Middle frontal gyrus (tissue), 1 donor: ENCODE data around the gene ELFN2.

Source experiments
- DNase-seq: peaks from one replicate; pipeline ENCODE4 v3.0.0-alpha.2; 2015; ENCODE audit warnings: low spot score; ENCODE audit errors: extremely low spot score

ELFN2 gene

DNA sequence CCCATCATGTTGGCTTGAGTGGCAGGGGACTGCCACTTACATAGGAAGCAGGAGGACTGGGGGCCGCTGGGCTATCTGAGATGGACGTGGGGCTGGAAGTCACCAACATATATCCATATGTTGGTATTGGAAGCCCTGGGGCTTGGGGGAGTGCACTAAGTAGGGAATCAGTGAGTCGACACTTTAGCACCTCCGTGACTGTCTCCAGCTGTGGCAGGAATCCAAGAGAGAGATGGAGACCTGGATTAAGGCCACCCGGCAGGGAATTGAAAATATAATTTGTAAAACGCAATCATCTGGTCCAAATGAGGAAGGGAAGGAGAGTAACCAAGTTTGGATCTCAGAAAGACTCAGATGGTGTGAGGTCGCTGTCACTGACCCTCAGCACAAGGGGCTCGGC is 68.4 kb downstream of the ELFN2 start:
- no peak for DNase-seq

DNA sequence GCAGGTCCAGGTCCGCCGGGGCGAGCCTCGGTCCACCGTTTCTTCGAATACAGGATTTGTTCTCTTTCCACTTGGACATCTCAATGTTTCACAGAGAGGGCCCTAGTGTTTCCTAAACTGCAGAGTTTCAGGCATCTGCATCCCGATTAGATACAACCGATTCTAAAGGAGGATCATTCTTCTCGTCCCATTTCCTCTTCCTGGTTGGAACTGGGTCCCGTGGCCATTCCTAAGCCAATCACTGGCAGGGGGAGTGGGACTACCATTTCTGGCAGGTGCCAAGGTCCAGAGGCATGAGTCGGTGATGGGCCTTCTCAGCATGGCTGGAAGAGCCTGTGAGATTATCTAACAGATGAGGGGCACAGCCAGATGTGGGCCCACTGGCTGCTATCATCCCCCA is 68.9 kb downstream of the ELFN2 start:
- DNase-seq, result no peak

DNA sequence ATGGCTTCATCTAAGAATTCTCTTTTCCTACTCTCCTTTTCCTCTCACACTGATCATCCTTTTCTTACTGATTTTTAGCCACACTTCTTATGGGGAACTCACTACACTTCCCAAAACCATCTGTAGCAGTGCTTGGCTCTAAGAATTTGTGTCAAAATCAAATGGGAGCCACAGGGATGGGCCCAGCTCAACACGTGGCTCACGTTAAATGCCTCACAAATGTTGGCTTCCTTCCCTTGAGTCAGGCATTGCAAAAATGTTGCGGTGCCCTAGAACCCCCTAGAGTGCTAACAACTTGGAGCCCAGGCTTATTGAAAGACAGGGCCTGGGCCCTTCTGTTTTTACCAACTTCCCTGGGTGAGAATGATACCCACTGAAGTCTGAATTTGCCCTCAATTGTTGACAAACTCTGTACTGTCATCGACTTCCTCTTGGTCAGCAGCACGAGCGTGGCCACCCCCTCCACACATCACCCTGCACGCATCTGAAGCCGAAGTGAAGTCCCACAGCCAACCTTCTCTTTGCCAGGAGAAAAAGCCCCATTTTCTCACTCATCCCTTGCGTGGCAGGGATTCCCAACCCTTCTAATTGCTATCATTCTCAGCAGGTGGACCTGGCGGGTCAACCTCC is 69.7 kb downstream of the ELFN2 start:
- DNase-seq, result no peak

DNA sequence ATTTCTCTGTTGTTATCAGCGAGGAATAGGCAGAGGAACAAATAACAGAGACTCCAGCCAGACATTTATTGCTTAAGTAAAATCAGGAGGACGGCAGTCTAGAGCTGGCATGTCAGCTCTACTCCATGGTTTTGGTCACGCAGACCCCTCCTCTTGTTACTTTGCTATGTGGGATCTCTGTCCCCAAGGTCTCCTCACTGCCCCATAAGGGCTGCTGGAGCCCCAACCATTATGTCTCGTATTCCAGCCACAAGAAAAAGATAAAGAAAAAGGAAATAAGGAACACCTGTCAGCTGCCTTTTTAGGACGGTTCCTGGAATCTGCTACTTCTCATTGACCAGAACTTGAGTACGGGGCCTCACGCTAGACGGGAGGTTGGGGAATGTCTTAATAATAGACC is 70.4 kb downstream of the ELFN2 start:
- DNase-seq, result no peak

DNA sequence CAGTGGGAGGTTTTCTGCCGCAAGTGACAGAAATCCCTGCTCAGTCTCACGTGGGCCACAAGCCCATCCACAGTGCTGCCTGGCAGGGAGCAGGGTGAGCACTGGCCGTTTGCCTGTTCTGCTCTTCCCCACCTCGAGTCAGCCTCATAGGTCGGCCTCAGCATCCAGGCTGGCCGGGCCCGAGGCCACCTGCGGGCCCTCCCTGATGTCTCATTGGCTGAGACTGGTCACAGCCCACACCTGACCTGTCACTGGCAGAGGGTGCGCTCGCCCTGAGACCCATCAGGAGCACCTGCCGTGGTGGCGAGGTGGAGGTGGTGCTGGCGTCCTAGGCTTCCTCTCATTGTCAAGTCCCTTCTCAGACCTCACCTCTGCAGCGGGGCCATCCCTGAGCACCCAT is 72.1 kb downstream of the ELFN2 start:
- DNase-seq, result no peak

DNA sequence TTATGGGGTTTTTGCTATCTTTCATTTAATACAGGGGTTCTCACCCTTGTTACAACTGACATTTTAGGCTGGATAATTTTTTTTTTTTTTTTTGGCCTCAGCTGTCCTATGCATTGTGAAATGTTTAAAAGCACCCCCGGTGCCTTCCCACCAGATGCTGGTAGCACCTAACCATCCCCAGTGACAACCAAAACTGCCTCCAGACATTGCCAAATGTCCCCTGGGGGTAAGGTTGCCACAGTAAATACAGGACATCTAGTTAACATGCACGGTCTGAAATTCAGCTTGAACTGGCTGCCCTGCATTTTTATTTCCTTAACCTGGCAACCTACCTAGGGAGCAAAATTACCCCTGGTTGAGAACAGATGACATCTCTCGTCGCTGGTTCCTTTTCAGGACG is 72.6 kb downstream of the ELFN2 start:
- DNase-seq, result no peak

DNA sequence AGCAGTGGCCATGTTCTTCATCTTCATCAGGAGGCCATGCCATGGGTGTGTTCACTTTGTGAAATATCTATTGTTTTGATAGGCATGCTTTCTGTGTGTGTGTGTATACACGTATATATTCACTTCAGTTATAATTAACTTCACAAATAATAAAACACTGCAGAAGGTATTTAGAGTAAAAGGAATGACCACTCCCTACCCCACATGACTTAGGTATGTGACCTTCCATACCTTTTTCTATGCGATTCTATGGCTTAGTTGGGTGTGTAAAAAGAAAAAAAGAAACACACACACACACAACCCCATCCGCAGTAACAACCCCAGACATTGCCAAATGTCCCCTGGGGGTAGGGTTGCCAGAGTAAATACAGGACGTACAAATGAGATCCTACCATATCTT is 73.0 kb downstream of the ELFN2 start:
- DNase-seq, result no peak

DNA sequence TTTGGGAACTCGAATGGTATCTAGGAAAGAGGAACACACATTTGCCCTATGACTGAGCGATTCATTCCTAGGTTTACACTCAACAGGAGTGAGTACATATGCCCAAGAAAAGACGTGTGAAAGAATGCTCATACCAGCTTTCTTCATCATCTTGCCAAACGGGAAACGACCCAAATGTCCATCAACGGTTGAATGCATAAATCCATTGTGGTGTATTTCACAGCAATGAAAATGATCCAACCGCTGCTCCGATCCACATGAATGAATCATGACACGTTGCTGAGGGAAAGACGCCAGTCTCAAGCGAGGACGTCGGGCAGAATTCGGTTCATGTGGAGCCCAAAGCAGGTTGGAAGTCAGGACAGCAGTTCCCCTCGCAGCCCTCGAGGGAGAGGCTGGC is 73.4 kb downstream of the ELFN2 start:
- no peak for DNase-seq

DNA sequence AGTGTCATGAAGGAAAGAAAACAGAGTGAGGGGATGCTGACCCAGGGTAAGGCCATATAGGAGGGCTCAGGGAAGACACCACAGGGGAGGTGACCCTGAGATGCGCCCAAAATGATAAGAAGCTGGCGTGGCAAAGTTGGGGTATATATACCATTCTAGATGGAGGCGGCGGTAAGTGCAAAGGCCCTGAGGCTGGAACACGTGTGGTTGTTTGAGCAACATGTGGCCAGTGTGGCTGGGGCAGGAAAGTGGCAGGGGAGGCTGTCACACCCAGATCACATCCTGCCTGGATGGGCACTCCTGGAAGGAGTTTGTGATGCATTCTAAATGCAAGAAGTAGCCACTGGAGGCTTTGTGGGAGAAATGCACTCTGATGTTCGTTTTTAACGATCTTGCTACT is 74.8 kb downstream of the ELFN2 start:
- no peak for DNase-seq

DNA sequence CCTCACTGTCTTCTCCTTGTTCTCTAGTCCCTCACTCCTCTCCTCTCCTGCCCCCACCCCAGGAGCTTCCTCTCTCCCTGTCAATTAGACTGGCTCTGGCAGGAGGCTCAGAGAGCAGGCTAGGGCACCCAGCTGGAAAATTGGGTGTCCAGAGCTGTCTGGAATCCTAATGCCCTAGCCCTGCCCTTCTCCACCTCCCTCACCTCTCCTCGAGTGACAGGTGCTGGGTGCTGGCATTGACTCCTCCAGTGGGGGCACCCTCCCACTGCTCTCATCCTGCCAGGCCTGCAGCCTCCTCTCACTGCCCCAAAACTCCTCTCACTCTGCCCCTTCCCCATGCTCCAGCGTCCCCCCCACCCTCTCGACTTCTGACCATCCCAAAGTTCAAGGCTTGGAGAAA is 76.0 kb downstream of the ELFN2 start:
- DNase-seq, result no peak

DNA sequence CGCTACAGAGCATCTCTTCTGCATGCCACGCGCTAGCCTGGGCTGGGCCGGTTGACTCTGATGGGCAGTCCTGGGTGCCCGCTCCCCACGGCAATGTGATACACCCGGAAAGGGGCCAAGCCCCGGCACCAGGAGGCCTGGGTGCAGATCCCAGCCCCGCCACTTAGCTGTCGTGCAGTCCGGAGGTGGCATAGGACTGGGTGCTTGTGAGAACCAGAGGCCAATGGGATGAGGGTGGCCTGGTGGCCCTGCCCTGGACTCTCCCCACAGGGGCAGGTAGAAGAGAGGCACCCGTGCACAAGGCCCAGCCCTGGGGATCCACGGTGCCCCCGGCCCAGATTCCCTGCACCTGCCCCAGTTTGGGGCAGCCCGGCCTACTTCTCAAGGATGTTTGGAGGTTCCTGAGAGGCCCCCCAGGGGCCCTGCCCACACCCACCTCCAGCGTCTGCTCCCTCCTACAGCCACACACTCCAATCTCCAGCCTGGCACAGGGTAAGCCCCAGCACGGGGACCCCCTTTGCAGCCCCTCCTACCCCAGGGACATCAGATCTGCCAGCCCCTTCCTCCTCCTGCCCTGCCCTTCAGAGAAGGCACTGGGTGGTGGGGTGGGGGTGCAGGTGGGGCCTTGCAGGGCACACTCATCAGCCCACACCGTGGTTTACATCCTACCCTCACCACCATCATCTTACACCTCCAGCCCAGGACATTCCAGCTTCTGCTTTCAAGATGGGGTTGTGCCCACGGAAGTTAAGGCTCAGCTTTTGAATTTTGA is 78.0 kb downstream of the ELFN2 start:
- no peak for DNase-seq

DNA sequence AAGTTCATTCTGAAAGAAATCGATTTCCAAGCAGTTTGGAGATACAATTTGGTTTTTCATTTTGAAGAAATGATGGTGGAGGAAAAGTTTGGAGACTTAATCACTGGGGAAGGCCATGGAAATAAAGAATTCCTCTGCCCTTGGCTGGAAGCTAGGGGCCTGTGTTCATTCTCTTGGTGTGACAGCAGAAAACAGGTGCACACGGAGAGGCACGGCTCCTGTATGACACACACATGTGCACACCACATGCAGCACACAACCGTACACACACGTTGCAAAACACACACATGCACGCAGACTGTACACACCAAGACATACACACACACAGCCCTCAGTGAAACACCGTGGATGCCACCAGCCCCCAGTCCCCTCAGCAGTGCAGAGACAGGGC is 80.8 kb downstream of the ELFN2 start:
- DNase-seq, result no peak

DNA sequence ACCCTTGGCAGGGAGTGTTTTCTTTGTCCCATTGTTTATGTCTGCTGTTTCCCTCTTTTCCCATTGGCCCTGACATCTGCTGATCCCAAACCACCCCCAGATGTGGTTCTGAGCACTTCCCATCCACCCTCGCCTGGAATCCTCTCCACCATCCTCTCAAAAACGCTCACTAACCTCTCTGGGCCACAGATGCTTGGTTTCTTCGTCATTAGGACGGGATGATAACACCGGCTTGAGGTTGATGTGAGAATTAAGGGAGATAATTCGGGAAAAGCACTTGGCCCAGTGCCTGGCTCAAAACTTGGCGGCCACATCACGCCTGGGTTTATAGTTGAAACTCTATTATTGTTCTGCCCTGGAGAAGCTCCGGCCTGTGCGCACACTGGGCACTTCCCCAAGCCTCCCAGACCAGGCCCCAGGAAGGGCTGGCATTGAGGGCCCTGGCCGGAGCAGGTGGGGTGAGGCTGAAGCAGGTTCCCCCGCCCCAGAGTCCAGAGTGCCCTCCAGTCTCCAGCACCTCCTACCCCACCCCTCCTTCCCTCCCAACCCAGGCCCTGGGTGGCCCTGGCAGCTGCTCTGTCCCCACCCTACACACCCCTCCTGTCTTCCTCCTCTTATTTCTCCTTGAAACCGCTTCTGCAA is 81.3 kb downstream of the ELFN2 start:
- DNase-seq, result no peak

DNA sequence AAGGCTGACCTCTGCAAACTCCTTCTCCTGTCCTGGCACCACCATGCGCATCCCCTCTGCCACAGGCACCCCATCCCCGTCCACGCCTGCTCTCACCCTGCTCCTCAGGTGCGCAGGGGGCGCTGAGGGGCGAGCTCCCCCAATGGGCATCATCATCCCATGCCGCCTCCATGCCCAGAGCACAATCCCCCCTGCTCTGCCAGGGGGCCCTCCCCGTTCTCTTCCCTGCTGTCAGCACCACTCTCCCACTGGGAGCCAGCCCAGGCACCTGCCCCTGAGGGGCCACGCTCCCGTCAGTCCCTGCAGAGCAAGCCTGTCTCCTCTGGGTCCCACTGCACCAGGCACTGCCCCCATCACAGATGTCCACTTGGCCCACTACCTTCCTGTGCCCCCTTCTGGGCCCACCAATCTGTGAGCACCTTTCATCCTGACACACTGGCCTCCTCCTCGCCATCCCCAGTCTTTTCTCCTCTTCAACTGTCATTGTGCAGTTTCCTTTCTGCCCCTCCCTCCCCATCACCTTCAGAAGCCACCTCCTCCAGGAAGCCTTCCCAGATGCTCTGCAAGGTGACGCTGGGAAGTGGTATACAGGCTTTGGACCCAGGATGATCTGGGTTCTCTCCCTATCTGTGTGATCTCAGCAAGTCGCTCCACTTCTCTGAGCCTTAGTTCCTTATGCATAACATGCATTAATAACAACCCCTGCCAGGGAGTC is 82.4 kb downstream of the ELFN2 start:
- DNase-seq, result no peak

DNA sequence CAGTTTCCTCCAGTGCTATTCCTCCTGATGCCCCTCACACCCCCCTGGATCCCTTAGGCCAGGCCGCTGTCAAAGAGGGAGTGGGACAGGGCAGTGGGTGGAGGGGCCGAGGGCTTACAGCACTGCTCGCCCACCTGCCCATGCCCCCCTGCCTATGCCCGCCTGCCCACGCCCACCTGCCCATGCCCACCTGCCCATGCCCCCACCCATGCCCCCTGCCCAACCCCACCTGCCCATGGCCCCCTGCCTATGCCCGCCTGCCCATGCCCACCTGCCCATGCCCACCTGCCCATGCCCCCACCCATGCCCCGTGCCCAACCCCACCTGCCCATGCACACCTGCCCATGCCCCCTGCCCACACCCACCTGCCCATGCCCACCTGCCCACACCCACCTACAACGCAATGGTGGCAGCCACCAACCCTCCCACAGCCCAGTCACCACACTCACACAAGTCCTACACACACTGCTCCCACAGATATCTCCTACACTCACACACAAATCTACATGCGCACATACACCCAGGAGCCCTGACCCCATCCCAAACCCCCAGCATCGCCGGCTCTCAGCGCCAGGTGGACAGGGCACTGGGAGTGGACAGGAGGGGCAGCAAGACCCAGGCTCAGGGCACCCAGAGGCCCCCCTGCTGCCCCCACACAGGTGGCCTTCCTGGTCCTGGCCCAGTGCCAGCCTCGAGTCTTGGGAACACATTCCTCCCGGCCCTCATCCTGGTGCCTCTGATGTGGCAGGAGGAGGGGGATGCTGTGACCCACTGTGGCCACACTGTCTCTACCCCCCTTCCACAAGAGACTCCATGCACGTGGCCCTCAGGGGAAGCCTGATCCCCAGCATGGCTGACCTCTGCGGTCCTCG is 83.2 kb downstream of the ELFN2 start:
- no peak for DNase-seq

DNA sequence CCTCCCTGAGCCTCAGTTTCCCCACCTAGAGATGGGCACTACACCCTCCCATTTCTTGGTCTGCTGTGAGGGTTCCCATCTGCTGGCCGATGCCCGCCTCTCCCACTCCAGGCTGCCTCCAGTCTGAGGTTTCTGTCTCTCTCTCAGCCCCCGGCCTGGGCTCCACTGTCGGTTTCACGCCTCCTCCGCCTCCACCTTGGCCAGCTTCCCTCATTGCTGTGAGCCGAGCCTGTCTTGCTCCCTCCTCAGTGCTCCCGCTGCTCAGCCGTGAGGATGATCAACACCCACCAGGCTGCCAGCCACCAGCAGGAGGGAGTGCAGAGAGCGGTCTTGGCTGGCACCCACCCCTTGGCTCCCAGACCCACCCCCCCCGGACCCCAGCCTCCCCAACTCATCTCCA is 83.9 kb downstream of the ELFN2 start:
- no peak for DNase-seq

DNA sequence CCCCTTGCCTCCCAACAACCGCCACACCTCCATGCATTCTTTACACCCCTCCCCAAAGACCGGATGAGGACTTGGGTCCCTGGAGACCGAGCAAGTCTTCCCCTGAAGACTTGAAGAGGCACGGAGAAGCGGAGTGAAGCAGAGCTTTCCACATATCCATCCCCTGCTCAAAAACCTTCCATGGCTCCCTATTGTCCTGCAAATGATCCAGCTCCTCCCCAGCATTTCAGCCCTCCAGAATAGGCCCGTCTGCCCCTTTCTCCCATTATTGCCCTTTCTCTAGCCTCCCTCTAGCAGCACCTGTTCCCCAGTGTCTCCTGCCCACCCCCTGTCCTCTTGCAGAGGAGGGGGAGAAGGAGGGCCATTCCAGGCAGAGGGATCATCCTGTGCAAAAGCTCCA is 85.2 kb downstream of the ELFN2 start:
- no peak for DNase-seq

DNA sequence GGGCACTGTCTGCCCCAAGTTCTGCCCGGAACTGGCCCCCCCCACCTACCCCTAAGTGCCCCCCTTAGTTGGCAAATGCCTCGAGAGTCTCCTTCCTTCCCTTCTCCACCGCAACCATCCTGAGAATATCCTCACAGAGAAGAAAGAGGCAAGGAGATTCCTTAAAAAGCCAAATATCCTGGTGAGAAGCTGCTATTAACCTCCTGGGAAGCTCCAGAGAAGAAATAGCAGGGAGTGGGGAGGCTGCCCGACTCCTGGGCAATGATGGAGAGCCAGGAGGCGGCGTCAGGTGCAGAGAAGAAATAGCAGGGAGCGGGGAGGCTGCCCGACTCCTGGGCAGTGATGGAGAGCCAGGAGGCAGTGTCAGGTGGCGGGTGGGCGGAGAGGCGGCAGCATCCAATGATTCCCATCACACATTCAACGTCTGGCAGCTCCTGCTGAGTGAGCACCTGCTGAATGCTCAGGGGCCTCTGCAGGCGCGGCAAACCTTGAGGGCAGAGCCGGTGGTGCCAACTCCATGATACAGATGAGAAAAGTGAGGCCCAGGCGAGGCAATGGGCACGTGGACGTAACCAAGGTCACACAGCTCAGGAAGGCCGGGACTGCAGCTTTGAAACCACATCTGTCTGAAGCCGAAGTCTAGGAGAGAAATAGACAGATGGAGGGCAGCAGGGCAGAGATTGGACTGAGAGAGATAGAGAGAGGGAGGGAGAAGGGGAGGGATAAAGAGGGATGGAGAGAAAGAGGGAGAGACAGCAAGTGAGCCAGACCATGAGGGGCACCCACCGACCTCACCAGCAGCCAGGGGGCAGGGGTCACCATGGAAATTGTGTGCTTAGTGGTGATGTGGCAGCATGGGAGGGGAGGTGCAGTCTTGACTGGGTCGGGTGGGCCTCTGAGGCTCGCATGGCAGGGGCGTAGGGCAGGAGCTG is 86.7 kb downstream of the ELFN2 start:
- peak; percentile 33 for DNase-seq

DNA sequence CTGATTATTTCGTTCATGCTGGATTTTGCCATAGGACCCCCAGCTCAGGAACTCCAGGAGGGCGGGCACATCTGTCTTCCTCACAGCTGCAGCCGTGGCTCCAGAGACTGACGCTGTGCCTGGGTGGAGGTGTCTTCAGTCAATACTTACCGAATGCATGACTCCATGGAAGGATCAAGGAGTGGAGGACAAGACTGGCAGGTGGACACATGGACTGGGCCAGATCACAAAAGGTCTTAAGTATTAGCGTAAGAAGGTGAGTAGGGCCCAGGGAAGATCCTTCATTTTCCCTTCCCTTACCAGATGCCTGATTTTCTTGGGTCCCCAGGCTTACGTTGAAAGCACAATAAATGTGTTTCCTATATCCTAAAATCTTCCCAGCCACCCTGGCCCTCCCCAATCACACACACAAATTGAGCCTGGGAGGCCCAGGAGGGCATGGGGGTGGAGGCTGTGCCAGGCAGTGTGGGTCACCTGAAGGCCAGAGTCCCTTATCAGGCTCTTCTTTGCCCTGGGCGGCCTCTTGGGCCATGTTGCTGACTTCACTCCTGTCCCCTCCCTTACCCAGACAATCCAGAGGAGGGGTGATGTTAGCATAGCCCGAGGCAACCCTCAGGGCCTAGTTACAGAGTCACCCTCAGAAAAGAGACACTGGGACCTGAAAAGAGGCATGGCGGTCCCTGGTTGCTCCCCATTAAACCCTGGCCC is 88.6 kb downstream of the ELFN2 start:
- DNase-seq, result no peak
